H1 (cell line): ENCODE data around the gene OGFRL1. TPM values are rescaled to one million over a fixed set of nuclear protein-coding genes. Genes with fewer than 3 reads are reported as not detected.

Experiments
- CTCF ChIA-PET: fragments of 300-600 bp; sonication (Branson Sonifier 250); formaldehyde crosslinking; loops from one replicate; lab custom pipeline; 2021; ENCODE audit not compliant: partially characterized antibody; lab: Charles Lee
- POLR2A ChIA-PET: fragments of 300-600 bp; sonication (Branson Sonifier 250); formaldehyde crosslinking; loops from one replicate; lab custom pipeline; 2021; ENCODE audit warnings: inconsistent platforms; ENCODE audit not compliant: partially characterized antibody; lab: Charles Lee
- DNase-seq, 2 experiments: peaks; one replicate each; pipeline versions ENCODE4 v3.0.0 to v3.0.0-alpha.2; 2010 to 2022; ENCODE audit warnings: low spot score in 2 of 2, low read depth in 1 of 2, mixed read lengths in 1 of 2
- FAIRE-seq: peaks from 2 replicates; lab custom pipeline; 2011; peaks lifted over from hg19 to GRCh38; lab: Jason Lieb, UNC
- H2AFZ ChIP-seq: 2 replicates; pipeline ENCODE4 v1.8.1; 2012; ENCODE audit warnings: low read length, inconsistent platforms
- H2AK5ac ChIP-seq: 2 replicates; pipeline ENCODE4 v1.6.1; 2013; ENCODE audit warnings: low read depth, low read length
- H2BK120ac ChIP-seq: replicated peaks from 2 replicates; pipeline ENCODE3; 2013; ENCODE audit warnings: low read depth, low read length, inconsistent platforms
- H2BK12ac ChIP-seq: 2 replicates; pipeline ENCODE4 v1.6.1; 2013; ENCODE audit warnings: low read depth, low read length
- H2BK15ac ChIP-seq: 2 replicates; pipeline ENCODE4 v1.6.1; 2013; ENCODE audit warnings: low read length
- H2BK20ac ChIP-seq: 2 replicates; pipeline ENCODE4 v1.6.1; 2013; ENCODE audit warnings: low read length
- H2BK5ac ChIP-seq: 2 replicates; pipeline ENCODE4 v1.6.1; 2013; ENCODE audit warnings: low read depth, low read length
- H3K14ac ChIP-seq: 2 replicates; pipeline ENCODE4 v1.6.1; 2013; ENCODE audit warnings: inconsistent platforms; ENCODE audit not compliant: insufficient read length
- H3K18ac ChIP-seq: 2 replicates; pipeline ENCODE4 v1.6.1; 2013; ENCODE audit warnings: low read length; ENCODE audit errors: extremely low read depth
- H3K23ac ChIP-seq: 2 replicates; pipeline ENCODE4 v1.6.1; 2013; ENCODE audit warnings: inconsistent platforms; ENCODE audit not compliant: insufficient read length
- H3K23me2 ChIP-seq: 2 replicates; pipeline ENCODE4 v1.6.1; 2013; ENCODE audit warnings: low read depth, low read length
- H3K27ac ChIP-seq: 2 replicates; pipeline ENCODE4 v1.6.1; 2011; ENCODE audit warnings: low read depth, low read length, inconsistent platforms
- H3K27me3 ChIP-seq, 4 experiments: replicated peaks in 1 of 4; 1 replicate in 1 of 4; 2 replicates in 3 of 4; pipeline versions ENCODE4 v1.6.1 to v1.8.1; 2011 to 2013; ENCODE audit warnings: low read length in 3 of 4, mild to moderate bottlenecking in 3 of 4, inconsistent platforms in 2 of 4, mixed read lengths in 2 of 4, moderate library complexity in 1 of 4; ENCODE audit not compliant: control insufficient read depth in 3 of 4, insufficient read depth in 3 of 4; ENCODE audit errors: extremely low read depth in 1 of 4
- H3K36me3 ChIP-seq, 4 experiments: 2 replicates each; pipeline versions ENCODE4 v1.6.1 to v1.8.1; 2011 to 2013; ENCODE audit warnings: mild to moderate bottlenecking in 4 of 4, low read length in 3 of 4, moderate library complexity in 2 of 4, control low read depth in 1 of 4, inconsistent platforms in 1 of 4; ENCODE audit not compliant: insufficient read depth in 4 of 4, control insufficient read depth in 2 of 4
- H3K4ac ChIP-seq: replicated peaks from 2 replicates; pipeline ENCODE3; 2013; ENCODE audit warnings: low read length, low read depth, mixed read lengths, inconsistent platforms; ENCODE audit not compliant: insufficient read length
- H3K4me1 ChIP-seq, 4 experiments: replicated peaks in 1 of 4; 1 replicate in 1 of 4; 2 replicates in 3 of 4; pipeline versions ENCODE4 v1.6.1 to v1.8.1; 2011 to 2013; ENCODE audit warnings: low read length in 3 of 4, inconsistent platforms in 2 of 4, mixed read lengths in 1 of 4; ENCODE audit not compliant: insufficient read depth in 4 of 4, control insufficient read depth in 3 of 4
- H3K4me2 ChIP-seq, 2 experiments: 2 replicates each; pipeline versions ENCODE4 v1.6.1 to v1.8.1; 2011 to 2013; ENCODE audit warnings: low read depth in 2 of 2, low read length in 2 of 2, control low read depth in 1 of 2, inconsistent platforms in 1 of 2, mild to moderate bottlenecking in 1 of 2; ENCODE audit not compliant: insufficient read depth in 1 of 2
- H3K4me3 ChIP-seq, 4 experiments: fragments of 200-600, 300-600 bp in 1 of 4; sonication (generic), shearing (Covaris generic), sonication (Bioruptor Twin) in 1 of 4; 2 replicates each; pipeline versions ENCODE4 v1.5.1 to v1.8.1; 2011 to 2016; ENCODE audit warnings: low read length in 4 of 4, low read depth in 3 of 4, control low read depth in 2 of 4, inconsistent platforms in 2 of 4, mild to moderate bottlenecking in 2 of 4, mixed read lengths in 1 of 4, moderate library complexity in 1 of 4; ENCODE audit not compliant: insufficient read depth in 2 of 4; ENCODE audit errors: extremely low read depth in 1 of 4
- H3K56ac ChIP-seq: replicated peaks from 2 replicates; pipeline ENCODE3; 2013; ENCODE audit warnings: low read depth, mild to moderate bottlenecking, mixed read lengths, low read length, inconsistent platforms; ENCODE audit not compliant: insufficient read length
- H3K79me1 ChIP-seq: 2 replicates; pipeline ENCODE4 v1.6.1; 2013; ENCODE audit warnings: low read depth, low read length, control low read depth
- H3K79me2 ChIP-seq, 2 experiments: 2 replicates each; pipeline versions ENCODE4 v1.6.1 to v1.8.1; 2012 to 2013; ENCODE audit warnings: low read length in 2 of 2, mild to moderate bottlenecking in 2 of 2, inconsistent platforms in 1 of 2; ENCODE audit not compliant: insufficient read depth in 2 of 2, control insufficient read depth in 1 of 2
- H3K9ac ChIP-seq, 4 experiments: replicated peaks in 1 of 4; 1 replicate in 1 of 4; 2 replicates in 3 of 4; pipeline versions ENCODE4 v1.6.1 to v1.8.1; 2011 to 2013; ENCODE audit warnings: low read depth in 3 of 4, low read length in 3 of 4, control low read depth in 2 of 4, mild to moderate bottlenecking in 2 of 4, moderate library complexity in 2 of 4, inconsistent platforms in 1 of 4; ENCODE audit errors: extremely low read depth in 1 of 4
- H3K9me3 ChIP-seq, 2 experiments: 2 replicates each; pipeline versions ENCODE4 v1.6.1 to v1.8.1; 2012 to 2013; ENCODE audit warnings: mild to moderate bottlenecking in 2 of 2, moderate library complexity in 2 of 2, control low read depth in 1 of 2, inconsistent platforms in 1 of 2, low read depth in 1 of 2, low read length in 1 of 2, mixed read lengths in 1 of 2; ENCODE audit not compliant: insufficient read depth in 2 of 2
- H4K20me1 ChIP-seq, 2 experiments: replicated peaks in 1 of 2; 2 replicates each; pipeline versions ENCODE3 to v1.8.1; 2011 to 2013; ENCODE audit warnings: inconsistent platforms in 2 of 2, low read length in 2 of 2, mild to moderate bottlenecking in 1 of 2; ENCODE audit not compliant: insufficient read depth in 2 of 2, control insufficient read depth in 1 of 2
- H4K5ac ChIP-seq: 2 replicates; pipeline ENCODE4 v1.6.1; 2013; ENCODE audit warnings: low read length, low read depth, mixed read lengths, inconsistent platforms; ENCODE audit not compliant: insufficient read length
- H4K8ac ChIP-seq: 2 replicates; pipeline ENCODE4 v1.8.0; 2013; ENCODE audit warnings: mild to moderate bottlenecking, moderate library complexity, low read length, inconsistent platforms; ENCODE audit not compliant: insufficient read depth; ENCODE audit errors: extremely low read depth
- H4K91ac ChIP-seq: replicated peaks from 2 replicates; pipeline ENCODE3; 2013; ENCODE audit warnings: low read length, mixed read lengths, inconsistent platforms; ENCODE audit not compliant: insufficient read length
- EGR1 ChIP-seq: IDR thresholded peaks from 2 replicates; pipeline ENCODE4 v1.6.1; 2011; ENCODE audit warnings: low read depth, low read length, borderline replicate concordance
- HDAC2 ChIP-seq, 2 experiments: fragments of 300-600 bp in 1 of 2; sonication (generic) in 1 of 2; IDR thresholded peaks; 2 replicates each; pipeline ENCODE4 v1.6.1; 2011 to 2012; ENCODE audit warnings: low read depth in 2 of 2, low read length in 2 of 2, mild to moderate bottlenecking in 2 of 2, moderate library complexity in 2 of 2, borderline replicate concordance in 1 of 2, inconsistent platforms in 1 of 2
- NANOG ChIP-seq: IDR thresholded peaks from 2 replicates; pipeline ENCODE4 v1.6.1; 2011; ENCODE audit warnings: low read length, low read depth, mild to moderate bottlenecking, inconsistent platforms; ENCODE audit not compliant: insufficient read depth, poor library complexity, severe bottlenecking
- RAD21 ChIP-seq, 2 experiments: IDR thresholded peaks in 1 of 2; conservative IDR thresholded peaks in 1 of 2; 2 replicates each; pipeline ENCODE4 v1.6.1; 2011; ENCODE audit warnings: low read depth in 2 of 2, low read length in 2 of 2, improper control_type of control experiment in 1 of 2, inconsistent platforms in 1 of 2, mild to moderate bottlenecking in 1 of 2, moderate library complexity in 1 of 2
- SIX5 ChIP-seq: IDR thresholded peaks from 2 replicates; pipeline ENCODE4 v1.6.1; 2011; ENCODE audit warnings: mild to moderate bottlenecking, low read depth, low read length
- TCF12 ChIP-seq: IDR thresholded peaks from 2 replicates; pipeline ENCODE4 v1.6.1; 2011; ENCODE audit warnings: low read depth, mild to moderate bottlenecking, low read length
- polyA plus RNA-seq, 7 experiments: library from polyadenylated mRNA; depleted of rRNA in 3 of 7; stranded (reverse) in 5 of 7; unstranded in 2 of 7; fragments of >200 nt in 5 of 7; fragments of 200-250 nt in 2 of 7; gene quantifications; 1 replicate in 5 of 7; 2 replicates in 1 of 7; 4 replicates in 1 of 7; pipeline versions ENCODE4 v1.2.1 to v1.2.3, GENCODE V29; 2011 to 2013; ENCODE audit warnings: missing spikeins in 2 of 7, mixed read lengths in 2 of 7
- total RNA-seq: library from RNA; stranded (reverse); fragmentation: NEBNext Ultra II Directional; extraction: Animal tissue kit (Norgen Biotek cat#: 25700); gene quantifications from 2 replicates; pipeline ENCODE4 v1.2.1, GENCODE V29; 2021

Gene OGFRL1
- total and polyA plus RNA-seq, 2 of the 8 experiments (the other 6 are each of a cell fraction or from before 2014, with no cell fraction given), result 1.1 to 9.0 TPM

- Histone ChIP-seq H2BK5ac (no peak overlapping the region), H2BK20ac (no peak overlapping the region), H3K9ac (no peak overlapping the region), H2BK12ac (no peak overlapping the region), H3K18ac (no peak overlapping the region), H3K27me3 (no peaks in the 10 kb centered on the region; a peak in 1 of 7 replicates), H4K20me1 (no peaks in the 10 kb centered on the region), H3K23ac (no peak overlapping the region), H3K4me1 (peaks cover 1 to 4% (median 2%) of the 10 kb centered on the region in 4 experiments; a peak in 4 of 7 replicates), H3K36me3 (no peaks in the 10 kb centered on the region), H3K4ac (no peak overlapping the region), H4K91ac (no peak overlapping the region), H3K79me1 (no peaks in the 10 kb centered on the region), H3K4me3 (no peak overlapping the region), H2BK120ac (no peak overlapping the region), H4K5ac (no peak overlapping the region), H2AK5ac (no peak overlapping the region), H3K56ac (no peak overlapping the region), H3K9me3 (no peaks in the 10 kb centered on the region), H3K27ac (no peak overlapping the region), H3K14ac (no peak overlapping the region), H2AFZ (no peak overlapping the region), H3K79me2 (no peaks in the 10 kb centered on the region), H3K23me2 (peaks cover 7% of the 10 kb centered on the region), H4K8ac (no peak overlapping the region), H3K4me2 (no peak overlapping the region), H2BK15ac (no peak overlapping the region)
- CTCF ChIA-PET, result no interaction called here
- no peak for DNase-seq
- POLR2A ChIA-PET, result no interaction called here
- FAIRE-seq, result no peak
- TF ChIP-seq HDAC2 (IDR thresholded peaks at IDR 0.05; ENCODE audit: borderline replicate concordance in 1 of 2, low read depth in 2 of 2, low read length in 2 of 2), result no peak
- TF ChIP-seq NANOG, result no peak
- no peak for TF ChIP-seq RAD21 (IDR thresholded peaks at IDR 0.05 in 1 of 2, conservative IDR thresholded peaks at IDR 0.05 in 1 of 2; ENCODE audit: low read depth in 2 of 2, low read length in 2 of 2)
- TF ChIP-seq SIX5, result no peak
- no peak for TF ChIP-seq EGR1
- TF ChIP-seq TCF12, result no peak
Measured at GRCh38 chr6:71284785-71285184, 3.8 kb upstream of the OGFRL1 start.
